ENCODE results near the gene LASP1.
A peak's percentile ranks its signal among the peaks of the same experiment; 100 is the strongest.

The LASP1 gene

DNA sequence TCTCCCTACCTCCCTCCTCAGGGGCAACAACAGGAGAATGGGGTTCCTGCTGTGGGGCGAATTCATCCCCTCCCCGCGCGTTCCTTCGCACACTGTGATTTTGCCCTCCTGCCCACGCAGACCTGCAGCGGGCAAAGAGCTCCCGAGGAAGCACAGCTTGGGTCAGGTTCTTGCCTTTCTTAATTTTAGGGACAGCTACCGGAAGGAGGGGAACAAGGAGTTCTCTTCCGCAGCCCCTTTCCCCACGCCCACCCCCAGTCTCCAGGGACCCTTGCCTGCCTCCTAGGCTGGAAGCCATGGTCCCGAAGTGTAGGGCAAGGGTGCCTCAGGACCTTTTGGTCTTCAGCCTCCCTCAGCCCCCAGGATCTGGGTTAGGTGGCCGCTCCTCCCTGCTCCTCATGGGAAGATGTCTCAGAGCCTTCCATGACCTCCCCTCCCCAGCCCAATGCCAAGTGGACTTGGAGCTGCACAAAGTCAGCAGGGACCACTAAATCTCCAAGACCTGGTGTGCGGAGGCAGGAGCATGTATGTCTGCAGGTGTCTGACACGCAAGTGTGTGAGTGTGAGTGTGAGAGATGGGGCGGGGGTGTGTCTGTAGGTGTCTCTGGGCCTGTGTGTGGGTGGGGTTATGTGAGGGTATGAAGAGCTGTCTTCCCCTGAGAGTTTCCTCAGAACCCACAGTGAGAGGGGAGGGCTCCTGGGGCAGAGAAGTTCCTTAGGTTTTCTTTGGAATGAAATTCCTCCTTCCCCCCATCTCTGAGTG, 49.6 kb downstream of the LASP1 start:
- H3F3A ChIP-seq (ENCODE audit: insufficient read depth, low read length) = no peaks in the 10 kb centered on the region
- H3K27ac ChIP-seq (ENCODE audit: low read depth, low read length, poor library complexity, severe bottlenecking) = no peak overlapping the region
- H2AFZ ChIP-seq (ENCODE audit: low read length) = no peak overlapping the region
- no peaks in the 10 kb centered on the region for H3K9me2 ChIP-seq (ENCODE audit: low read depth, low read length)
- peaks cover 48% of the 10 kb centered on the region for H3K36me3 ChIP-seq (ENCODE audit: insufficient read depth, low read length)
- no peaks in the 10 kb centered on the region for H3K9me3 ChIP-seq (ENCODE audit: low read length)
- H3K4me1 ChIP-seq (ENCODE audit: insufficient read depth, low read length, severe bottlenecking) = peaks cover 12% of the 10 kb centered on the region
- no peaks in the 10 kb centered on the region for H3K27me3 ChIP-seq (ENCODE audit: insufficient read depth, low read length)
- no peak overlapping the region for H3K4me3 ChIP-seq (ENCODE audit: low read depth, low read length, poor library complexity, severe bottlenecking)
- no peak overlapping the region for H3K9ac ChIP-seq (ENCODE audit: low read length)
- H3K79me2 ChIP-seq (ENCODE audit: insufficient read depth, low read length) = no peaks in the 10 kb centered on the region
- no peak overlapping the region for H3K4me2 ChIP-seq (ENCODE audit: low read length)
- no peaks in the 10 kb centered on the region for H4K20me1 ChIP-seq (ENCODE audit: insufficient read depth, low read length)
- TF ChIP-seq EZH2 (IDR thresholded peaks at IDR 0.05; ENCODE audit: borderline replicate concordance, low read length) = no peak
- TF ChIP-seq CTCF (IDR thresholded peaks at IDR 0.05; ENCODE audit: low read length) = no peak

DNA sequence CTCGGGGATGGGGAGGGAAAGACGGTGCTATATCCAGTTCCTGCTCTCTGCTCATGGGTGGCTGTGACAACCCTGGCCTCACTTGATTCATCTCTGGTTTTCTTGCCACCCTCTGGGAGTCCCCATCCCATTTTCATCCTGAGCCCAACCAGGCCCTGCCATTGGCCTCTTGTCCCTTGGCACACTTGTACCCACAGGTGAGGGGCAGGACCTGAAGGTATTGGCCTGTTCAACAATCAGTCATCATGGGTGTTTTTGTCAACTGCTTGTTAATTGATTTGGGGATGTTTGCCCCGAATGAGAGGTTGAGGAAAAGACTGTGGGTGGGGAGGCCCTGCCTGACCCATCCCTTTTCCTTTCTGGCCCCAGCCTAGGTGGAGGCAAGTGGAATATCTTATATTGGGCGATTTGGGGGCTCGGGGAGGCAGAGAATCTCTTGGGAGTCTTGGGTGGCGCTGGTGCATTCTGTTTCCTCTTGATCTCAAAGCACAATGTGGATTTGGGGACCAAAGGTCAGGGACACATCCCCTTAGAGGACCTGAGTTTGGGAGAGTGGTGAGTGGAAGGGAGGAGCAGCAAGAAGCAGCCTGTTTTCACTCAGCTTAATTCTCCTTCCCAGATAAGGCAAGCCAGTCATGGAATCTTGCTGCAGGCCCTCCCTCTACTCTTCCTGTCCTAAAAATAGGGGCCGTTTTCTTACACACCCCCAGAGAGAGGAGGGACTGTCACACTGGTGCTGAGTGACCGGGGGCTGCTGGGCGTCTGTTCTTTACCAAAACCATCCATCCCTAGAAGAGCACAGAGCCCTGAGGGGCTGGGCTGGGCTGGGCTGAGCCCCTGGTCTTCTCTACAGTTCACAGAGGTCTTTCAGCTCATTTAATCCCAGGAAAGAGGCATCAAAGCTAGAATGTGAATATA, 50.8 kb downstream of the LASP1 start:
- no peak overlapping the region for H3K4me3 ChIP-seq (ENCODE audit: low read depth, low read length, poor library complexity, severe bottlenecking)
- no peaks in the 10 kb centered on the region for H3K79me2 ChIP-seq (ENCODE audit: insufficient read depth, low read length)
- H3F3A ChIP-seq (ENCODE audit: insufficient read depth, low read length) = no peaks in the 10 kb centered on the region
- no peak overlapping the region for H2AFZ ChIP-seq (ENCODE audit: low read length)
- H3K4me2 ChIP-seq (ENCODE audit: low read length) = no peak overlapping the region
- no peak overlapping the region for H3K27ac ChIP-seq (ENCODE audit: low read depth, low read length, poor library complexity, severe bottlenecking)
- no peaks in the 10 kb centered on the region for H3K27me3 ChIP-seq (ENCODE audit: insufficient read depth, low read length)
- no peaks in the 10 kb centered on the region for H3K9me2 ChIP-seq (ENCODE audit: low read depth, low read length)
- peaks cover 37% of the 10 kb centered on the region for H3K36me3 ChIP-seq (ENCODE audit: insufficient read depth, low read length)
- H3K9ac ChIP-seq (ENCODE audit: low read length) = no peak overlapping the region
- no peaks in the 10 kb centered on the region for H3K9me3 ChIP-seq (ENCODE audit: low read length)
- H4K20me1 ChIP-seq (ENCODE audit: insufficient read depth, low read length) = no peaks in the 10 kb centered on the region
- peaks cover 12% of the 10 kb centered on the region for H3K4me1 ChIP-seq (ENCODE audit: insufficient read depth, low read length, severe bottlenecking)
- no peak for TF ChIP-seq CTCF (IDR thresholded peaks at IDR 0.05; ENCODE audit: low read length)
- TF ChIP-seq EZH2 (IDR thresholded peaks at IDR 0.05; ENCODE audit: borderline replicate concordance, low read length) = no peak

- no peak overlapping the region for H3K4me3 ChIP-seq (ENCODE audit: low read depth, low read length, poor library complexity, severe bottlenecking)
- no peaks in the 10 kb centered on the region for H4K20me1 ChIP-seq (ENCODE audit: insufficient read depth, low read length)
- H3K4me2 ChIP-seq (ENCODE audit: low read length) = no peak overlapping the region
- H3K9ac ChIP-seq (ENCODE audit: low read length) = no peak overlapping the region
- H3K79me2 ChIP-seq (ENCODE audit: insufficient read depth, low read length) = no peaks in the 10 kb centered on the region
- peaks cover 12% of the 10 kb centered on the region for H3K4me1 ChIP-seq (ENCODE audit: insufficient read depth, low read length, severe bottlenecking)
- peaks cover 32% of the 10 kb centered on the region for H3K36me3 ChIP-seq (ENCODE audit: insufficient read depth, low read length)
- TF ChIP-seq CTCF (IDR thresholded peaks at IDR 0.05; ENCODE audit: low read length) = no peak
- no peak for TF ChIP-seq EZH2 (IDR thresholded peaks at IDR 0.05; ENCODE audit: borderline replicate concordance, low read length)
- H3F3A ChIP-seq (ENCODE audit: insufficient read depth, low read length) = no peaks in the 10 kb centered on the region
- H3K9me2 ChIP-seq (ENCODE audit: low read depth, low read length) = no peaks in the 10 kb centered on the region
- H2AFZ ChIP-seq (ENCODE audit: low read length) = no peak overlapping the region
- H3K27me3 ChIP-seq (ENCODE audit: insufficient read depth, low read length) = no peaks in the 10 kb centered on the region
- peak overlapping the region; percentile 46 for H3K27ac ChIP-seq (ENCODE audit: low read depth, low read length, poor library complexity, severe bottlenecking)
- no peaks in the 10 kb centered on the region for H3K9me3 ChIP-seq (ENCODE audit: low read length)
These were observed 52.0 kb downstream of the LASP1 start for GRCh38 chr17:38921756-38922411.
